WTC11 (cell line): Measurements from ENCODE around the gene NXPH3.

ENCODE experiments used
- CBFB ChIP-seq: sonication (generic); formaldehyde crosslinking; IDR thresholded peaks from 2 replicates; pipeline ENCODE4 v1.8.1; 2022; ENCODE audit warnings: mild to moderate bottlenecking, low read depth, missing genetic modification reagents
- ETV6 ChIP-seq: sonication (generic); formaldehyde crosslinking; IDR thresholded peaks from 2 replicates; pipeline ENCODE4 v1.8.1; 2022; ENCODE audit warnings: mild to moderate bottlenecking, missing genetic modification reagents
- GABPB1 ChIP-seq: sonication (generic); formaldehyde crosslinking; IDR thresholded peaks from 2 replicates; pipeline ENCODE4 v1.8.1; 2023; ENCODE audit warnings: mild to moderate bottlenecking, missing genetic modification reagents
- HMGXB4 ChIP-seq: sonication (generic); formaldehyde crosslinking; IDR thresholded peaks from 2 replicates; pipeline ENCODE4 v1.8.1; 2023; ENCODE audit warnings: mild to moderate bottlenecking, moderate library complexity, missing genetic modification reagents
- MLX ChIP-seq: sonication (generic); formaldehyde crosslinking; IDR thresholded peaks from 2 replicates; pipeline ENCODE4 v1.8.1; 2023; ENCODE audit warnings: mild to moderate bottlenecking, missing genetic modification reagents, moderate library complexity
- TEAD4 ChIP-seq: sonication (generic); formaldehyde crosslinking; IDR thresholded peaks from 2 replicates; pipeline ENCODE4 v1.8.0; 2022; ENCODE audit warnings: mild to moderate bottlenecking, missing genetic modification reagents
- USF1 ChIP-seq: sonication (generic); formaldehyde crosslinking; IDR thresholded peaks from 2 replicates; pipeline ENCODE4 v1.8.0; 2022; ENCODE audit warnings: mild to moderate bottlenecking, missing genetic modification reagents
- ZNF121 ChIP-seq: sonication (generic); formaldehyde crosslinking; IDR thresholded peaks from 2 replicates; pipeline ENCODE4 v1.8.0; 2023; ENCODE audit warnings: missing genetic modification reagents
- ZNF512 ChIP-seq: sonication (generic); formaldehyde crosslinking; IDR thresholded peaks from 2 replicates; pipeline ENCODE4 v1.8.1; 2022; ENCODE audit warnings: missing genetic modification reagents, borderline replicate concordance
- ZNF532 ChIP-seq: fragments of 250-450 bp; sonication (Bioruptor Pico); IDR thresholded peaks from 2 replicates; pipeline ENCODE4 v1.9.0; 2021; ENCODE audit warnings: mild to moderate bottlenecking, borderline replicate concordance
- TF ChIP-seq, protein P1 (sequence below): sonication (generic); formaldehyde crosslinking; IDR thresholded peaks from 2 replicates; pipeline ENCODE4 v1.8.0; 2022; ENCODE audit warnings: mild to moderate bottlenecking, missing genetic modification reagents
- TF ChIP-seq, protein P2 (sequence below): fragments of 200-600 bp; IDR thresholded peaks from 2 replicates; pipeline ENCODE4 v1.8.0; 2022; ENCODE audit warnings: antibody characterized with exemption

DNA sequence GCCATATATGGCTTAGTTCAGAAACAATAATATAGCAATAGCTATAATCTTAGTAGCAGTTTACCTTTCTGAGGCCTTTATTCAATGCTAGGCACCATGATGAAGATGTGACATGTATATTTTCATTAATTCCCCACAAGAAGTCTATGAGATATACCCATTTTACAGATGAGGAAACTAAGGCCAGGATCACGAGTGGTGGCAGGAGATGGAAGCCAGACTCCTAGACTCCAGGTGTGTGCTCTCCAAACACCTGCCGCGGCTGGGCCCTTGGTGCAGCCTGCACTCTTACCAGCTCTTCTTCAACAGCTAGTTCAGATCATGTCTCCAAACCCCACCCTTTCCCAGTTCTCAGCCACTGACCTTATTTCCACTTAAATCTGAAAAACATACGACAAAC, 15.2 kb downstream of the NXPH3 start:
- no peak for TF ChIP-seq GABPB1
- TF ChIP-seq CBFB (CRISPR knock-in tag): no peak
- TF ChIP-seq, protein P1, sequence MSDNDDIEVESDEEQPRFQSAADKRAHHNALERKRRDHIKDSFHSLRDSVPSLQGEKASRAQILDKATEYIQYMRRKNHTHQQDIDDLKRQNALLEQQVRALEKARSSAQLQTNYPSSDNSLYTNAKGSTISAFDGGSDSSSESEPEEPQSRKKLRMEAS (CRISPR knock-in tag): no peak
- no peak for TF ChIP-seq HMGXB4
- TF ChIP-seq, protein P2, sequence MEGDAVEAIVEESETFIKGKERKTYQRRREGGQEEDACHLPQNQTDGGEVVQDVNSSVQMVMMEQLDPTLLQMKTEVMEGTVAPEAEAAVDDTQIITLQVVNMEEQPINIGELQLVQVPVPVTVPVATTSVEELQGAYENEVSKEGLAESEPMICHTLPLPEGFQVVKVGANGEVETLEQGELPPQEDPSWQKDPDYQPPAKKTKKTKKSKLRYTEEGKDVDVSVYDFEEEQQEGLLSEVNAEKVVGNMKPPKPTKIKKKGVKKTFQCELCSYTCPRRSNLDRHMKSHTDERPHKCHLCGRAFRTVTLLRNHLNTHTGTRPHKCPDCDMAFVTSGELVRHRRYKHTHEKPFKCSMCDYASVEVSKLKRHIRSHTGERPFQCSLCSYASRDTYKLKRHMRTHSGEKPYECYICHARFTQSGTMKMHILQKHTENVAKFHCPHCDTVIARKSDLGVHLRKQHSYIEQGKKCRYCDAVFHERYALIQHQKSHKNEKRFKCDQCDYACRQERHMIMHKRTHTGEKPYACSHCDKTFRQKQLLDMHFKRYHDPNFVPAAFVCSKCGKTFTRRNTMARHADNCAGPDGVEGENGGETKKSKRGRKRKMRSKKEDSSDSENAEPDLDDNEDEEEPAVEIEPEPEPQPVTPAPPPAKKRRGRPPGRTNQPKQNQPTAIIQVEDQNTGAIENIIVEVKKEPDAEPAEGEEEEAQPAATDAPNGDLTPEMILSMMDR: no peak
- no peak for TF ChIP-seq ZNF121 (CRISPR knock-in tag)
- TF ChIP-seq MLX (CRISPR knock-in tag): no peak
- no peak for TF ChIP-seq ZNF532 (CRISPR knock-in tag)
- no peak for TF ChIP-seq TEAD4 (CRISPR knock-in tag)
- no peak for TF ChIP-seq ETV6 (CRISPR knock-in tag)
- no peak for TF ChIP-seq USF1 (CRISPR knock-in tag)
- no peak for TF ChIP-seq ZNF512 (CRISPR knock-in tag)
